ENCODE results near the gene STX12.

Gene STX12

GRCh38 chr1:27778056-27778455, 5.0 kb downstream of the STX12 start:
- H4K20me1 ChIP-seq (ENCODE audit: insufficient read depth, low read length, poor library complexity, severe bottlenecking) = peaks cover 14% of the 10 kb centered on the region
- no peak overlapping the region for H3K4me3 ChIP-seq (ENCODE audit: low read length, poor library complexity, severe bottlenecking)
- H3K27me3 ChIP-seq (ENCODE audit: insufficient read depth, low read length, poor library complexity, severe bottlenecking) = no peaks in the 10 kb centered on the region
- no peak for TF ChIP-seq CTCF (conservative IDR thresholded peaks at IDR 0.05; ENCODE audit: low read length)
- no peak for TF ChIP-seq EZH2phosphoT487 (IDR thresholded peaks at IDR 0.05; ENCODE audit: borderline replicate concordance)
- H3K79me2 ChIP-seq (ENCODE audit: insufficient read depth, low read length) = peaks cover 44% of the 10 kb centered on the region
- H3K36me3 ChIP-seq (ENCODE audit: insufficient read depth, low read length) = no peaks in the 10 kb centered on the region
- no peak overlapping the region for H3K4me2 ChIP-seq (ENCODE audit: low read depth, low read length, poor library complexity, severe bottlenecking)
- H3K9me3 ChIP-seq (ENCODE audit: insufficient read depth, low read depth, low read length) = no peaks in the 10 kb centered on the region
- no peaks in the 10 kb centered on the region for H3F3A ChIP-seq (ENCODE audit: low read depth)
- no peaks in the 10 kb centered on the region for H3K9me2 ChIP-seq (replicated peaks; ENCODE audit: low read depth, low read length)
- H3K9ac ChIP-seq (ENCODE audit: low read depth, low read length, poor library complexity, severe bottlenecking) = no peak overlapping the region
- no peak overlapping the region for H2AFZ ChIP-seq (ENCODE audit: low read length)
- H3K4me1 ChIP-seq (ENCODE audit: insufficient read depth, low read length, poor library complexity, severe bottlenecking) = peaks cover 27% of the 10 kb centered on the region

GRCh38 chr1:27779122-27779521, 6.1 kb downstream of the STX12 start:
- no peaks in the 10 kb centered on the region for H3K27me3 ChIP-seq (ENCODE audit: insufficient read depth, low read length, poor library complexity, severe bottlenecking)
- peaks cover 33% of the 10 kb centered on the region for H3K79me2 ChIP-seq (ENCODE audit: insufficient read depth, low read length)
- no peak overlapping the region for H3K4me2 ChIP-seq (ENCODE audit: low read depth, low read length, poor library complexity, severe bottlenecking)
- no peaks in the 10 kb centered on the region for H3K9me3 ChIP-seq (ENCODE audit: insufficient read depth, low read depth, low read length)
- H4K20me1 ChIP-seq (ENCODE audit: insufficient read depth, low read length, poor library complexity, severe bottlenecking) = peaks cover 8% of the 10 kb centered on the region
- H2AFZ ChIP-seq (ENCODE audit: low read length) = no peak overlapping the region
- no peaks in the 10 kb centered on the region for H3K9me2 ChIP-seq (replicated peaks; ENCODE audit: low read depth, low read length)
- H3K4me3 ChIP-seq (ENCODE audit: low read length, poor library complexity, severe bottlenecking) = no peak overlapping the region
- H3K36me3 ChIP-seq (ENCODE audit: insufficient read depth, low read length) = no peaks in the 10 kb centered on the region
- TF ChIP-seq EZH2phosphoT487 (IDR thresholded peaks at IDR 0.05; ENCODE audit: borderline replicate concordance) = no peak
- TF ChIP-seq CTCF (conservative IDR thresholded peaks at IDR 0.05; ENCODE audit: low read length) = no peak
- no peak overlapping the region for H3K9ac ChIP-seq (ENCODE audit: low read depth, low read length, poor library complexity, severe bottlenecking)
- H3F3A ChIP-seq (ENCODE audit: low read depth) = no peaks in the 10 kb centered on the region
- peaks cover 18% of the 10 kb centered on the region for H3K4me1 ChIP-seq (ENCODE audit: insufficient read depth, low read length, poor library complexity, severe bottlenecking)

GRCh38 chr1:27782950-27783349, 9.9 kb downstream of the STX12 start:
- Histone ChIP-seq H3K79me2 (ENCODE audit: insufficient read depth, low read length) (peaks cover 10% of the 10 kb centered on the region; the same call in 1 of the 2 replicates), H4K20me1 (ENCODE audit: insufficient read depth, low read length, poor library complexity, severe bottlenecking) (no peaks in the 10 kb centered on the region)
- TF ChIP-seq EZH2phosphoT487 (IDR thresholded peaks at IDR 0.05; ENCODE audit: borderline replicate concordance) (no peak), CTCF (conservative IDR thresholded peaks at IDR 0.05; ENCODE audit: low read length) (no peak)

More at GRCh38 chr1:27782950-27783349, 9.9 kb downstream of the STX12 start:
- Histone ChIP-seq H3K4me3 (ENCODE audit: low read length, poor library complexity, severe bottlenecking) (no peak overlapping the region), H3K4me1 (ENCODE audit: insufficient read depth, low read length, poor library complexity, severe bottlenecking) (no peaks in the 10 kb centered on the region), H2AFZ (ENCODE audit: low read length) (no peak overlapping the region), H3K9ac (ENCODE audit: low read depth, low read length, poor library complexity, severe bottlenecking) (no peak overlapping the region), H3K27me3 (ENCODE audit: insufficient read depth, low read length, poor library complexity, severe bottlenecking) (no peaks in the 10 kb centered on the region), H3K36me3 (ENCODE audit: insufficient read depth, low read length) (no peaks in the 10 kb centered on the region), H3F3A (ENCODE audit: low read depth) (no peaks in the 10 kb centered on the region), H3K9me3 (ENCODE audit: insufficient read depth, low read depth, low read length) (no peaks in the 10 kb centered on the region), H3K9me2 (replicated peaks; ENCODE audit: low read depth, low read length) (no peaks in the 10 kb centered on the region), H3K4me2 (ENCODE audit: low read depth, low read length, poor library complexity, severe bottlenecking) (no peak overlapping the region)
